IMR-90 (cell line): Measurements from ENCODE around the gene PPFIA1.

Source experiments
- CTCF ChIP-seq: conservative IDR thresholded peaks from 2 replicates; pipeline ENCODE4 v1.5.1; 2012; ENCODE audit warnings: mild to moderate bottlenecking, low read depth, low read length, improper control_type of control experiment
- FOS ChIP-seq: fragments of 150-350 bp; IDR thresholded peaks from 2 replicates; pipeline ENCODE4 v1.6.1; 2016; ENCODE audit warnings: low read depth, low read length
- MAFK ChIP-seq: IDR thresholded peaks from 2 replicates; pipeline ENCODE4 v1.6.1; 2012; ENCODE audit warnings: low read depth, low read length, improper control_type of control experiment
- MAZ ChIP-seq: IDR thresholded peaks from 2 replicates; pipeline ENCODE4 v1.6.1; 2012; ENCODE audit warnings: low read depth, mild to moderate bottlenecking, low read length, improper control_type of control experiment, moderate library complexity, borderline replicate concordance
- POLR2A ChIP-seq: IDR thresholded peaks from 2 replicates; pipeline ENCODE4 v1.6.1; 2012; ENCODE audit warnings: mild to moderate bottlenecking, low read depth, low read length
- RAD21 ChIP-seq: IDR thresholded peaks from 2 replicates; pipeline ENCODE4 v1.6.1; 2012; ENCODE audit warnings: low read length, improper control_type of control experiment
- SMC3 ChIP-seq: fragments of 150-350 bp; IDR thresholded peaks from 2 replicates; pipeline ENCODE4 v1.6.1; 2016; ENCODE audit warnings: low read depth, mild to moderate bottlenecking, antibody characterized with exemption, low read length, moderate library complexity

DNA sequence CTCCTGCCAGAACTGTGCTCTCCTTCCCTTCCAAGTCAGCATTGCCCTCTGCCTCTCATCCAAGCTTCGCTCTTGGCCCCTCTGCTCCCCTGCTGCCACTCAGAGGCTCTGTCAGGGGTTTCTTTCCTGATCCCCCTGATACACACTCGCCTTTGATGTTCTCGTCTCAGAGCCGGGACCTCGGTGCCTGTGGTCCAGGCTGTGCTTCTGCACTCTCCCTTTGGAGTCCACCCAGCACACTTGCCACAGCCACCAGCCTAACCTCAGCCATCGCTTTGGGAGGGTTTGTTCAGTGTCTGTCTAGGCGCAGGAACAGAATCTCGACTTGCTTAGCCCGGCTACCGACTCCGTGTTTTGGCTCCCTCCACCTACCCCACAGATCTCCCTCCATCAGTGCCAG is 29.1 kb downstream of the PPFIA1 start:
- TF ChIP-seq CTCF (no peak), MAFK (no peak), POLR2A (no peak), MAZ (no peak), SMC3 (no peak), FOS (no peak), RAD21 (no peak)
